ENCODE results near the gene SLC7A7. TPM values are rescaled to one million over a fixed set of nuclear protein-coding genes. Genes with fewer than 3 reads are reported as not detected.
"Not testable (repeated sequence)": the region's sequence is repeated elsewhere in the genome, so short reads cannot be mapped to it uniquely, and the experiment has no call there.

SLC7A7 gene
- total RNA-seq, result 1 to 10 TPM in 3 of 4 donors, under 1 TPM in 1; 0.68 to 5.3 (median 2.2) TPM

DNA sequence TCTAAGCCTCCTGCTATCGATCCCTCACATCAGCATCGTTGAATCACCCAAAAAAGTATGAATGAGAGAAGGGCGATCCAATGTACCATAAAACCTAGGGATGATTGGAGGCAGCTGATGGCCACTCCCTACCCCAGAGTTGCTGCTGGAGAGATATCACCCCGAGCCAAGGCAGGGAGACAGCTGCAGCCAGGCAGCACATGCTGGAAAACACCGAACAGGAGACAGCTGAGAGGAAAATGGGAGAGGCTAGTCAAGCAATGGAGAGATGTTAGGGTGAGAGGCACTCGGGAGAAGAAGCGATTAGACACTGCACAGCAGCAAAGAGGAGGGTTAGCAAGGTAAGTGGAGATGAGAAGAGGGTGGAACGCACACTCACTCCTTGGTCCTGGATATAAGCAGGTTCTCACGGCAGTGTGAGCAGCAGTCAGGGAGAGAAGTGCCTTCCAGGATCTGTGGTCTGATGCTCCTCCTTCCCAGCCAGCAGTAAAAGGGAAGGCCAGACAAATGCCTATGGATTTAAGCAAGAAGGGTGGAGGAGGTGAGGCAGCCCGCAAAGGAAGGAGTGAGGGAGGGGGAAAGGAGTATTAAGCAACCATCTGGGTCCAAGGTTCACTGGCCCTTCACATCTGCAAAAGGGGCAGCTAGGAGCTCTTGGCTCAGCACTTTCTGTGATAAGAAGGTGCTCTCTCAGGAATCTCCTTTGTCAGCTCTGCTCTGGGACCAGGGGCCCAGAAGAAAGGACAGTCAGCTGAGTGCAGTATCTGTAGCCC lies at the start of gene SLC7A7:
Gene SLC7A7 (minus strand): TSS at position 495 of the 773 bp plus-strand sequence. CDS start 2,037 bp downstream, outside the sequence.
- H3K9me3 ChIP-seq, result no peaks in the 10 kb centered on the region
- in situ Hi-C loops (cut with MboI; ENCODE audit: low sequenced_read_pairs in 4 of 4) (no loop called here), intact Hi-C loops (cut with DNase I; ENCODE audit: low total_unique reads) (no loop called here)
- TF ChIP-seq POLR2A (IDR thresholded peaks at IDR 0.05) (no peak), CTCF (IDR thresholded peaks at IDR 0.05 in 4 of 5, conservative IDR thresholded peaks at IDR 0.05 in 1 of 5) (no peak)
- H3K4me3 ChIP-seq, result no peak within 1 kb of the TSS
- ATAC-seq, result no peak
- H3K27ac ChIP-seq, result no peak within 1 kb of the TSS
- H3K36me3 ChIP-seq, result no peaks in the 10 kb centered on the region
- DNase-seq, result no peak
- no peaks in the 10 kb centered on the region for H3K4me1 ChIP-seq
- no peaks in the 10 kb centered on the region for H3K27me3 ChIP-seq

GRCh38 chr14:22864979-22865378 lies 49.7 kb upstream of the SLC7A7 start:
- TF ChIP-seq CTCF (IDR thresholded peaks at IDR 0.05 in 4 of 5, conservative IDR thresholded peaks at IDR 0.05 in 1 of 5), result no peak
- no peak for TF ChIP-seq POLR2A (IDR thresholded peaks at IDR 0.05)
- H3K36me3 ChIP-seq, result no peaks in the 10 kb centered on the region
- intact Hi-C loops (cut with DNase I; ENCODE audit: low total_unique reads), result no loop called here
- ATAC-seq (no peak), DNase-seq (no peak)
- H3K4me1 ChIP-seq, result peaks cover 0 to 1% of the 10 kb centered on the region in 2 donors
- in situ Hi-C loops (cut with MboI; ENCODE audit: low sequenced_read_pairs in 4 of 4), result loop anchor here in 3 of 4 donors (25.0 kb wide), 2 partner anchors 303 to 478 kb away; no protein-coding TSS in a partner anchor
- no peak overlapping the region for H3K4me3 ChIP-seq
- H3K9me3 ChIP-seq, result no peaks in the 10 kb centered on the region
- H3K27ac ChIP-seq, result no peak overlapping the region
- no peaks in the 10 kb centered on the region for H3K27me3 ChIP-seq

DNA sequence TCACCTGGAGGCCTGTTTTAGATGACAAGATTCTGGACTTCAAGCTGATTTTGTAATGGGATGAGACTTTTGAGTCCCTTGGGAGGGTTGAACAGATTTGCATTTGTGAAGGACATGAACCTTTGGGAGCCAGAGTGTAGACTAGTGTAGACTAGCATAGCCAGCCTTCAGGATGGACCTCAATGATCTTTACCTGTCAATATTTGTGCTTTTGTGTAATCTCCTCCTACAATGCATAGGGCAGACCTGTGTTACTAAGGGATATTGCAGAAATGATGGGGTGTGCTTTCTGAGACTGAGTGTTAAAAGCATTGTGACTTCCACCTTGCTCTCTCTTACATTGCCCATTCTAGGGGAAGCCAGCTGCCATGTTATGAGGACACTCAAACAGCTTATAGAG lies 46.4 kb upstream of the SLC7A7 start:
- H3K9me3 ChIP-seq, result no peaks in the 10 kb centered on the region
- in situ Hi-C loops (cut with MboI; ENCODE audit: low sequenced_read_pairs in 4 of 4) (loop anchor here in 3 of 4 donors (25.0 kb wide), 2 partner anchors 299 to 474 kb away; no protein-coding TSS in a partner anchor), intact Hi-C loops (cut with DNase I; ENCODE audit: low total_unique reads) (no loop called here)
- DNase-seq (no peak), ATAC-seq (no peak)
- H3K4me1 ChIP-seq, result no peaks in the 10 kb centered on the region
- no peak for TF ChIP-seq POLR2A (IDR thresholded peaks at IDR 0.05)
- TF ChIP-seq CTCF (IDR thresholded peaks at IDR 0.05 in 4 of 5, conservative IDR thresholded peaks at IDR 0.05 in 1 of 5), result no peak
- no peaks in the 10 kb centered on the region for H3K36me3 ChIP-seq
- H3K27ac ChIP-seq, result no peak overlapping the region
- no peaks in the 10 kb centered on the region for H3K27me3 ChIP-seq
- no peak overlapping the region for H3K4me3 ChIP-seq

DNA sequence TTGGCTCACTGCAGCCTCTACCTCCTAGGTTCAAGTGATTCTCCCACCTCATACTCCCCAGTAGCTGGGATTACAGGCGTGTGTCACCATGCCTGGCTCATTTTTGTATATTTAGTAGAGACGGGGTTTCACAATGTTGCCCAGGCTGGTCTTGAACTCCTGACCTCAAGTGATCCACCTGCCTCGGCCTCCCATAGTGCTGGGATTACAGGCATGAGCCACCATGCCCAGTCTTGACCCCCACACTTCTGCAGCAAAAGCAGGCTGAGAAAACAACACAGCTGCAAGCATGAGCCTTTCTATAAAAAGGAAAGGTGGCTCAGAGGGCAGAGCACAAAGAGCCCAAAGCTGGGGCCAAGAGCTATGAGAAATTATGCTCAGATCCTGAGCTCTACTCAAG lies 45.1 kb upstream of the SLC7A7 start:
- H3K4me3 ChIP-seq; H3K27me3 ChIP-seq; intact Hi-C loops (cut with DNase I; ENCODE audit: low total_unique reads); H3K36me3 ChIP-seq; ATAC-seq; DNase-seq; H3K4me1 ChIP-seq; H3K9me3 ChIP-seq; H3K27ac ChIP-seq: not testable (repeated sequence)
- in situ Hi-C loops (cut with MboI; ENCODE audit: low sequenced_read_pairs in 4 of 4), result loop anchor here in 3 of 4 donors (25.0 kb wide), 2 partner anchors 298 to 473 kb away; no protein-coding TSS in a partner anchor

- Histone ChIP-seq H3K4me3 (no peak overlapping the region), H3K4me1 (peaks cover 8% of the 10 kb centered on the region in 2 donors), H3K9me3 (no peaks in the 10 kb centered on the region), H3K27ac (no peak overlapping the region), H3K27me3 (no peaks in the 10 kb centered on the region), H3K36me3 (no peaks in the 10 kb centered on the region)
- in situ Hi-C loops (cut with MboI; ENCODE audit: low sequenced_read_pairs in 4 of 4) (loop anchor here (5.0 to 25.0 kb wide), 4 partner anchors 34 to 469 kb away; no protein-coding TSS in a partner anchor), intact Hi-C loops (cut with DNase I; ENCODE audit: low total_unique reads) (no loop called here)
- DNase-seq, result no peak
- TF ChIP-seq POLR2A (IDR thresholded peaks at IDR 0.05) (no peak), CTCF (IDR thresholded peaks at IDR 0.05 in 4 of 5, conservative IDR thresholded peaks at IDR 0.05 in 1 of 5) (no peak)
- ATAC-seq, result no peak
Observed at GRCh38 chr14:22856428-22856827, 41.2 kb upstream of the SLC7A7 start.

Data from gastrocnemius medialis (tissue), 4 donors.